ENCODE measurements around the gene TOMM6.
A peak's percentile ranks its signal among the peaks of the same experiment; 100 is the strongest.
"Not testable (repeated sequence)": the region's sequence is repeated elsewhere in the genome, so short reads cannot be mapped to it uniquely, and the experiment has no call there.

Gene TOMM6

DNA sequence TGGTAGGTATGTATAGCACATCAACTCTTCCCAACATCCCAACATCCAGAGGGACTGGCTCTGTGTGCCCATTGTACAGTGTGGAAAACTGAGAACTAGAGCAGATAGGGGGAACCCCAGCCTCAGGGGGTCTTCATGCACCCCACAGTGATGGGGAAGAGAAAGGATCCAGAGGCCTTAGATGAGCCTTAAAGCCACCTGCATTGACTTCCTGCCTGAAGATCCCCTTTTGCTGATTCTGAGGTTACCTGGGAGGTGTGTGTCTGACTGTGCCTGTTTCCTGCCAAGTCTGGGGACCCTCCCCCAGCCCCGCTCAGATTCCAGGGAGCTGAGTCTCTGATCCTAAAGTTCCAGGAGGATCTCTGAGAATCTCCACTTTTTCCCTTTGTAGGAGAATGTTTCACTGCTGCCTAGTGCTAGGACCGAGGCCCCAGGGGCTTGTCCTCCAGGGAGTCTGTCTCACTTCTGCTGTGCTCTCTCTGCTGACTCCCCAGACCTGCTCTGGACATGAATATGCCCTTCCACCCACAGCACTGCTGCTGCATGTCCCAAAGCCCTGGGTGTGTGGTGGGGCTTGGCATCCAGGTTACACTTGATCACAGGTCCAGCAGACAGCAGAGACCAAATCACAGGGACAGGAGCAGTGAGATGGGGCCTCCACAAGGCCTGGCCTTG is 27.5 kb upstream of the TOMM6 start:
- DNase-seq (ENCODE audit: insufficient read length, low spot score) (no peak), FAIRE-seq (no peak)

DNA sequence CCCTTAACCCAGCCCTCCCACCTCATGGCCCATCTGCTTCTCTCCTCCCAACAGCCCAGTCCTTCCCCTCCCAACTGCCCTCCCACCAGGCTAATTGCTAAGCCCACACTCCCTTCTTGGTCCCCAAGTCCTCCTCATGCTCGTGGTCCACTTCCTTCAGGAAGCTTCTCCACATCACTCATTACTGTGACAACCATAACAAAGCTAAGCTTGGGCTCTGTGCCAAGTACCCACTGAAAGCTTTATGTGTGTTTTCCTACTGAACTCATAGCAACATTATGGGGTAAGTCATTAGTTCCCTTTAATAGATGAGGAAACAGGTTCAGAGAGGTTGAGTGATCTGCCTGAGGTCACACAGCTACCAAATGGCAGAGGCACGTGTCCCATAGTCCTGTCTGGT is 24.0 kb upstream of the TOMM6 start:
- DNase-seq (ENCODE audit: insufficient read length, low spot score) (no peak), FAIRE-seq (no peak)

DNA sequence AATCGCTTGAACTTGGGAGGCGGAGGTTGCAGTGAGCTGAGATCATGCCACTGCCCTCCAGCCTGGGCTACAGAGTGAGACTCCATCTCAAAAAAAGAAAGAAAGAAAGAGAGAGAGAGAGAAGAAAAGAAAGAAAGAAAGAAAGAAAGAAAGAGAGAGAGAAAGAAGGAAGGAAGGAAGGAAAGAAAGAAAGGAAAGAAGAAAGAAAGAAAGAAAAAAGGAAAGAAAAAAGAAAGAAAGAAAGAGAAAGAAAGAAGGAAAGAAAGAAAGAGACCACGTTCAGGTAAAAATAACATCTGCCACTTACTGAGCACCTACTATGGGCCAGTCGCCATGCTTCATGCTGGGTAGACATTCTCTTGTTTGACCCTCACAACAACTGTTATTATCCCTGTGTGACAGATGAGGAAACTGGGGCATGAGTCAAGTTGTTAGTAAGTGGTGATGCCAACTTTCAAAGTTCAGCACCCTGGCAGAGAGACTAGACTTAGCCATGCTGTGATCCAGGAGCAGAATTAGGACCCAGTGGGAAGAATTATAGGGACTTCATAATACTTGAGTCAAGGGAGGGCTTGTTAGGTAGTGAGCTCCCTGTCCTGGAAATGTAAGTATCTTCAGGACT is 21.3 kb upstream of the TOMM6 start:
- DNase-seq (ENCODE audit: insufficient read length, low spot score); FAIRE-seq: not testable (repeated sequence)

DNA sequence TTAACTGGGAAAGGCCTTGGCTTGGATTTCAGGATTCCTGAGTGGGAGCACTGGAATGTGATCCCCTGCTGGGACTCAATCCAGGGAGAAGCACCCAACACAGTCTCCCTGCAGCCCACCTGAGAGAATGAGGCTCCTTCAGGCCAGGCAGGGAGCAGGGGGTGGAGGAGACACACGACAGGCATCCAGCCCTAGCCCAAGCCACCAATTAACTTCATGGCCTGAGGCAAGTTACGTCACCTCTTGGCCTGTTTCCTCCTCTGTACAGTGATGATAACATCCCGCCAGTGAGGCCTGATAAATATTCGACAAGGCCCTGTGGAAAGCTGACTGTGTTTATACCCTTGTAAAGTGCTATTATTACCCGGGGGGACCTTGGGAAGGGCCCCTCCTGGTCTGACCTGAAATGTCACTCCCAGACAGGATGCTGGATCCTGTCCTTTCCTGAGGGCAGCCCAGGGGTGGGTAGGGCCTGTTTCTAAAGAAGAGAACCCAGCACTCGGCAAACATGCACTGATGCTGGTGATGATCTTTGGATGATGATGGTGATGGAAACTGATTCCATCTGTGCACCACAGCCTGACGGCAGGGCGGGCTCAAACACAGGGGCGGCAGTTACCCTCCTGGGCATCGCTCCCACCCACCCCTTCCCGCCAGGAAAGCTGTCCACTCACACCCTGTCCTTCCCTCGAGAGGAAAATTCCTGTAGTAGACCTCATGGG is 20.2 kb upstream of the TOMM6 start:
- DNase-seq (ENCODE audit: insufficient read length, low spot score) (peak; percentile 91), FAIRE-seq (peak; percentile 96)

DNA sequence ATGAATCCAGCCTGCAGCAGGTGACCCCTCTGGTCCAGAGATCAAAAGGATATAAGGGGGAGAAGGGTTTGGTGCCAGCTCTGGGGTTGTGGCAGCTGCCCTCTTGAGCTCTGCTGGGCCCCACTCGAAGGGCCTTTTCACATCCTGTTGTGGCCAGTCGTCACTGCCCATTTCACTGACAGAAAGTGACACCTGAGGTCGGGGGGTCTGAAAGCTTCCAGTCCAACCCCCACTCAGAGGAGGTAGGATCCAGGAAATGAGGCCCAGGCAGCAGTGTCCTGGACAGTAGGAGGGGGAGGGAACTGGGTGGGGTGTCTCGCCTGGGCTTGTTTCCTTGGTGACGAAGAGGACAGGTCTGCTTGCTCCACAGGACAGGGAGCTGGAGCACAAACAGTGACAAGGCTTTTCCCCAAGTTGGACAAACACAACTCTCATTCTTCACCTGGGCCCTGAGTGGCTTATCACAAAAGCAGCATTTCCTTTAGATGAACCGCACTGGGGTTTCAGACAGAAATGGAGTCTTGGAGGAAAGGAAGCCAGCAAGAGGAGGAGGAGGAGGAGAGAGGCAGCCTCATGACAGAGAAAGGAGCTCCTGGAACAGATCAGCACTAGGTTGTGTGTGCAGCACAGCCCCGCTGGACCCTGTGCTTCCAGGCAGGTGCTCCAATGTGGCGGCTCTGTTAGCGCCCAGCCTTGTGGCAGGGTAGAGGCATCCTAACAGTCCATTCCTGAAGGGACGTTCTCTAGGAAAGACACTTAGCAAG is 18.8 kb upstream of the TOMM6 start:
- DNase-seq (ENCODE audit: insufficient read length, low spot score): no peak
- no peak for FAIRE-seq

DNA sequence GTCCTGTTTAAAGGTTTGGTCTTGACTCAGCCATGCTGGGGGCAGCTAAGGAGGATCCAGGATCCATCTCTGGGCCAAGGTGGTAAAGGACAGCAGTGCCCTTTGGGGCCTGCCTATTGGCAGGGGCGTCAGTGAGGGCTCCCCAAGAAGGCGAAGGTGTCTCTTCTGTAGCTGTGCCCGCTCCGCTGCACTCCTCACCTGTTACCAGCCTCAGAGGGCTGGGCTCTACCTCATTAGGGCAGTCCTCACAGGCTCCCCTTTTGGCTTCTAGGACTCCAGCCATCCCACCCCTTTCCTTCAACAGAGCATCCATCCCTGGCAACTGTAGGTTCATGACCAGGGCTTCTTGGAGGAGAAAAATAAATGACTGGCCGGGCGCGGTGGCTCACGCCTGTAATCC is 18.1 kb upstream of the TOMM6 start:
- no peak for FAIRE-seq
- DNase-seq (ENCODE audit: insufficient read length, low spot score): no peak

DNA sequence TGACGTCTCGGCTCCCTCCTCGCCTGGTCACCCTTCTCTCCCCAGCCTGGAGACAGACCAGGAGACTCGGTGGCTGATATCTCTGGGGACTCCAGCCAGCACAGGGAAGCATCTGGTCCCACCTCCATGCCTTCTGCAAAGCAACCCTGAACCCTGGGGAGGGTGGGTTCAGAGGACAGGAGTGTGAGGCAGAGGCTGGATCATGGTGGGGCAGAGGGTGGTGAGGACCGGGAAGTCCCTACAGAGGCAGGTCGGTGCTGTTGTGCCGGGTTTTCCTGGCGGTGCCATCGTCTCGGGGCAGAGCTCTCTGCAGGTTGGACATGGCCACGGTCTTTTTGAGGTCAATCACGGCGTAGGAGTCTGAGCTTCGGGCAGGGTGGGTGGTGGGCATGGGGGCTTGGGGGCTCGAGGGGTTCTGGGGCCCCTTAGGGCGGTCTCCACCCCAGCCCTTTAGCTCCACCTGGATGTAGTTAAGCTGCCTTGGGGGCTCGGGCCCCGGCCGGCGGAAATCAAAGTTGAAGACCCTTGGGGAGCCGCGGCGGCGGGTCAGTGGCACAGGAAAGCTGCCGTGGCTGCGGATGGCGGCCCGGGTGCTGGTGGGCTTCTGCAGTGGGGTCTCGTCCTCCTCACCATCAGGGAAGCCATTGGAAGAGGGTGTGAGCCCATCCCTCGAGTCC is 17.0 kb upstream of the TOMM6 start:
- no peak for DNase-seq (ENCODE audit: insufficient read length, low spot score)
- FAIRE-seq: no peak

DNA sequence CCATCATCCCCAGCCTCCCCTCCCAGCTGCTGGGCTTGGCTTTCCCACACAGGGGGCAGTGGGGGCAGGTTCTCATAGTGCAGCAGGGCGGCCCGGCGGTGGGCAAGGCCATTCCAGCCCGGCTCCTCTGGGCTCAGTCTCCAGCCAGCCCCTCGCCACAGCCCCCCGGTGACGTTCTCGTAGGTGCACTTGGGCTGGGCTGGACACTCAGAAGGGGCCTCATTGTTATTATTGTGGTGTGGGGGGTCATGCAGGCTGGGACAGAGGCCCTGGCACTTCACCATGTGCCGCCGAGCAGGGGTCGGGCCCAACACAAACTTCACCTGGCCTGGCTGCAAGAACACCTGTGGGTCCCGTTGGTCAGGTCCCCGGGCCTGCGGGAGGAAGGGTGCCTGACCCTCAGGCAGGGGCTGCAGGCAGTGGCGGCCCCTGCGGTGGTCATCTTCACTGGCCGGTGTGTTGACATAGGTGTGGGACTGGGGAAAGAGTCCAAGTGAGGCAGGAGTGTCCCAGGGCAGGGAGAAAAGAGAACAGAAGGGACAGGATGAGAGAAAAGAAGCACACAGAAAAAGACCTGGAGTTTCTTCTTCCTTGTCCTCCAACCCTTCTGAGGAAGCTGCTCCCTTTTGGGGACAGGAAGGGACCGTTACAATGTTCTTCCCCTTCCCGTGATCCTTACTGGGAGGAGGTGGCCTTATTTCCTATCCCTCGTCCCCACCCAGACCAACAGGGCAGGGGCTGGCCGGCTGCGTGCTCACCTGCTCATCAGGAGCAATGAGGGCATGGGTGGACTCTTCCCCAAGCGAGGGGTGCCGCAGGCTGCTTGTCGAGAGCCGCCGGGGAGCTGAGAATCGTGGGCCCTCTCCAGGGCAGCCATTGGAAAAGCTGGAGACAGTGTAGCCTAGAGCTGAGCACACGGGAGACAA is 16.2 kb upstream of the TOMM6 start:
- no peak for DNase-seq (ENCODE audit: insufficient read length, low spot score)

DNA sequence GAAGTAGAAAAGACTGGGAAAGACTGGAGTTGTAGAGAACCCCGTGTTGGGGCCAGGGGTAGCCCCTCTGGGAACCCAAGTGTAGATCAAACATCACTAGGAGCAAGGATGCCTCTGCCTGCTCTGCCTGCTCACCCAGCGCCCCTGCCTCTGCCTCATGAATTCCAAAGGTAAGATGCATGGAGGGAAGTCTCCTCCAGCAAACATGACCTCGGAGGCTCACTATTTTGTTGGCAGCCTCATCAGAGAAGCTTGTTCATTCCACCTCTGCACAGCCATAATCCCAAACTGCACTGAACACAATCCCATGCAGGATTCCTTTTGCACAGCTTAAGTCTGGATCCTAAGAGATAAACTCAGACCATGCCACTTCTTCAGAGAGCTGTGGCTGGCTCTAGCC is 12.7 kb upstream of the TOMM6 start:
- FAIRE-seq: no peak
- DNase-seq (ENCODE audit: insufficient read length, low spot score): no peak

More for the DNA sequence above, 16.2 kb upstream of the TOMM6 start:
- no peak for FAIRE-seq

DNA sequence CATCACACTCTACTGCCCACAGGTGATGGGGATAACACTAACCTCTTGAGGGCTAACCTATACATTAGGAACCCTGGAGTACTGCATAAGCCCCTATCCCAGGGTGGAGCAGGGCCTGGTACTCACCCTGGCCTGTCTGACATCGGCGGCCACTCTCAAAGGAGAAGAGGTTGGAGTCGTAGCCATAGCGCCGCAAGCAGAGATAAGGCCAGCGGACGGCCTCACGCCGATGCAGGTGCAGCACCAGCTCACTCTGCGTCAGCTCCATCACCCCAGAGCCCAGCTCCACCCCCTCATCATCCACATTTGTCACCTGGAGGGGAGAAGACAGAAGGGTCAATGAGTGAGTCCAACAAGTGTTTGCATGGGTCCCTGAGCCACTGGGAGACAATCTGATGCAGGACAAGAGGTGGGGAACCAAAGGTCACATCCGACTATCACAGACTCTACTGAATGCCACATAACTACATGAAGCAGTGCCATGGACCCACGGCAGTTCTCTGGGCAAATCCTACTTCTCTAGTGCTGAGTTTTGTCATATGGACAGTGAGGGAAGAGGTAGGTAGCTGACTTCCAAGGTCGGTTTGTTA is 12.1 kb upstream of the TOMM6 start:
- DNase-seq (ENCODE audit: insufficient read length, low spot score): no peak
- no peak for FAIRE-seq

DNA sequence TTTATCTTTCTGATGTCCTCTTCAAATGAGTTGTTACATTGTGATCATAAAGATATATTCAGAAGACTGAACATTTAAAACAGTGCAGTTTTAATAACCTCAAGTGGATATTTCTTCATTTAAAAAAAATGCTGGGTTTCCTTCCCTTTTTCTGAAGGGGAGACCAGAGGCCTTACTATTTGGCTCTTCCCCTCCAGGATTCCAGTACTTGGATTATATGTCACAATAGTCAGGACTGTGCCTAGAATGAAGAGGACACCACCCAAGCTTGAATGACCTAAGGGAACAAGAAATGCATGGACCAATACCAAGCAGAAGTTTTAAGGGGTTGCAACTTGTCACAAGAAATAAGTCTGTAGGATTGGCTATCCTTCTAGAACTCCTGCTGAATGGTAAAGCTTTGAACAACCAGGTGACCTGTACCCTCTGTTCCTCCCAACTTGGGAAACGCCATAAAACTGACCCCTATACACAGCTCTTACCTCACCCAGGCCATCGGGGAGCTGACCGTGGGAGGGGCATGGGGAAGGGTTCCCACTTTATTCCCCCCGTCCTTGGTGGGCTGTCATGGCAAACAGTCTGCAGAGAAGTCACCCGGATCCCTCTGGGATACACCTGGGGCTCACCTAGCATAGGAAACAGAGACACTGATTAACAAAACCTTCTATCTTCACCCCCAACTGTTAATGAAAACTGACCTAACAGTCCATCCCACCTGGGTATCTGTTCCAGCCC is 9.8 kb upstream of the TOMM6 start:
- DNase-seq (ENCODE audit: insufficient read length, low spot score) (no peak), FAIRE-seq (no peak)

DNA sequence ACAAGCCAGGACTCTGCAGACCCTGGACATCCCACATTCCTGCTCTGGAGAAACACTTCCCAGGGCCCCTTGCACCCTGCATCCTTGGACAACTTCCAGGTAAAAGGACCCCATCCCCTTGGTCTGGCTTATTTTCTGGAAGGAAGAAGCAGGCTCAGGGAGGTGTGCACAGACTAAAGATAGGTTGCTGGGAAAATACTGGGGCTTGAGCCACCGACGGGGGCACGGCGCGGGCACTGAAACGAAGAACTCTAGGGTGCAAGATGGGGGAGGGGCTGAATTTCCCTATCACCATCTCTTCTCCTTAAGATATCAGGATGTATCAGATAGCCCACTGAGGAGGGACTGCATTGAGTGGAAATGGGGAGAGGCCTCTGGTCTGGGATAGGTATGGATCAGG is 8.6 kb upstream of the TOMM6 start:
- peak; percentile 33 for FAIRE-seq

DNA sequence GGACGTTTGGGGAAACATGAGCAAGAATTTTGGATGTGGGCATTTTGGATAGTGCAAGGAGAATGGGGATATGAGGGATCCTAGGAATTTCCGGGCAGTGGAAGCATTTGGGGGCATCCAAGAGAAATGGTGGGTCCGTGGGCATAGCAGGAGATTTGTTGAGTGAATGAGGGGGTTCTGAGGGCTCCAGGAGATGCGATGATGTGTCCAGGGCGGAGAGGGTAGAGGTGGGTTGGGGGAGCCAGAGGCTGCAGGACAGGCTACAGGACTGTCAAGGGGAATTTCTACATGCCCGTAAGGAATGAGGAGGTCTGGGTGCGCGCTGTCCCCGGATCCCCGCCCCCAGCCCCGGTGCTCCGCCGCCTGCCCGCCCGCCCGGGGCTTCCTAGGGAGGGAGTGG is 8.2 kb upstream of the TOMM6 start:
- FAIRE-seq: no peak
- DNase-seq (ENCODE audit: insufficient read length, low spot score): no peak

More for the DNA sequence above, 8.6 kb upstream of the TOMM6 start:
- no peak for DNase-seq (ENCODE audit: insufficient read length, low spot score)

DNA sequence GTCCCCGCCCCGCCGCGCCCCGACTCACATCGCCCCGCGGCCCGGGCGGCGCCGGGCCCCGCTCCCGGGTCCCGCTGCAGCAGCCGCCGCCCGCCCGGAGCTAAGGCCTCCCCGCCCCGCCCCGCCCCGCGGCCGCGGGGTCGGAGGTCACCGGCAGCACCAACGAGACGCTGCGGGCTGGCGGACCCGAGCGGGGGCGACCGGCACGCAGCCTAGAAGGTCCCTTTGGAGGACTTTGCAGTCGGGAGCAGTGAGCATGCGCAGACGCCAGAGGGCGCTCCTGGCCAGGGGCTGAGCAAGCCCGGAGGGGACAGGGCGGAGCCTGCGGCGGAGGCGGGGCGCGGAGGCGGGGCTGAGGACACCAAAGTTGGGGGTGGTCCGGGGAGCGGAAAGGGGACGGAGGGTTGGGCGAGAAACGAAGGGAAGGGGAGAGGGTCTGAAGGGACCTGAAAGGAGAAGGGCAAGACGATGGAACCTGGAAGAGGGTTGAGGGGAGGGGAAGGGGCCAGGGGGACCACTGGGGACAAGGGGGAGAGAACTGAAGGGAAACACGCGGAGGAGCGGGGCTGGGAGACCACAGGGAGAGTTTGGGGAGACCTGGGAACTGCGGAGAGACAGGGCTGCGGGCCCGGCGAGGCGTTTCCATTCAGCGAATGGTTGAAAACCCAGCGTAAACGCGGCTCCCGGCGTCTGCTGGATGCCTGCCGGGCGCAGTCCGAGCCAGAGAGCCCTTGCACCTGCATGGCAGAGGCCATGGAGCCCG is 7.5 kb upstream of the TOMM6 start, which contains the start of gene FRS3:
Gene FRS3, minus strand, starts transcription at position 113 of the 763 bp plus-strand sequence. CDS start 2,913 bp downstream, outside the sequence.
- FAIRE-seq: peak; percentile 95
- peak; percentile 91 for DNase-seq (ENCODE audit: insufficient read length, low spot score)

DNA sequence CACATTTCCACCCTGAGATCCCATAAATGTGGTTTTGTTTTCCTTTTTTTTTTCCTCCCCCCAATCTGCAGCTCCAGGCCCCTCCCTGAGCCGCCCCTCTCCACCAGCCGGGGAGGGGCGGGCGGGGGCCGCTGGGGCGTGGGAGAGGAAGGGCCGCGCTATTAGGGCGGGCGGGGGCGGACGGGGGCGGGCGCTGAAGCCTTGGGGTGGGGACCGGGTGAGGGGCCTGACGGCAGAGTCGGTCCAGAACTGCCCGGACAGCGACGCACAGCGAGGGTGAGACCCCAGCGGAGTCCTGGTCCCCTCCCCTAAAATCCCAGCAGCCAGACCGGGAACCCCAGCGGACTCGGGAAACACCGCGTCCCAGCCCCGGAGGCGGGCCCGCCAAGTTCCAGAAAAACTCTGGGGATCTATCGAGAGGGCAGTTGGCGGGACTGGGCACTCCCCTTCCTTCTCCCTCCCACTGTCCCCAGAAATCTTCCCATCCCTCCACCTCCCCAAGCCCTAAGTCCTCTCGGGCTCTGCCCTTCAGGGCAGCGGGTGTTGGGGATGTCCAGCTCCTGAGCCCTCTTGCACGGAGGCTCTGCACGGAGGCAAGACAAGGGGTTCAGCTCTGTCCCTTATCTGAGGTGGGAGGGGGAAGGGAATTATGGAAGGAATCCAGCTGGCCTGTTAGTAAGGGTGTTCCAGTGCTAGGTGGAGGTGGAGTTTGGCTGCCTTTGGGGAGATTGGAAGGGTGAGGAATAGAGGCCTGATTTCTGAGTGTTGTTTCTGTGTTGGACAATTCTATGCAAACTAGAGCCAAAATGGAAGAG is 6.7 kb upstream of the TOMM6 start, which contains the start of gene PRICKLE4:
Gene PRICKLE4, plus strand, starts transcription at position 232 of the 815 bp plus-strand sequence. CDS start 2,692 bp downstream, outside the sequence.
- no peak for FAIRE-seq
- no peak for DNase-seq (ENCODE audit: insufficient read length, low spot score)

DNA sequence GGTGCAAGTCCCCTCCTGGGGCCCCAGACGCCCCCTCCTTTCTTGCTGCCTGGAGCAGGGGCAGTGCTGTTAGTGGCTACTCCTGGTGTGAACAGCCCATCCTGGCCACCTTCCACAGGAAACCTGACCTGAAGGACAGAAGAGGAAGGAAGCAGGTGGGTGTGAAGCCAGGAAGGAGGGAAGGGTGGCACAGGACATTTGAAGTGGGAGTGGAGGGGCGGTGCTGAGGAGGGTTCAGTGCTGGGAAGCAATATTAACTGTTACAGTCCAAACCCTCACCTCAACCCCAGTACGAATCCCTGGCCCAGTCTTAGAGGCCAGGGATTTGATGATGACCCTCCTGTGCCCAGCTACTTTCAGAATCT is 6.1 kb upstream of the TOMM6 start:
- DNase-seq (ENCODE audit: insufficient read length, low spot score) (no peak), FAIRE-seq (peak; percentile 40)
